ENCODE measurements around the gene TRIP10.

GRCh38 chr19:6772028-6772865, 32.8 kb downstream of the TRIP10 start, which contains the start of gene VAV1:
- TF ChIP-seq, protein P1, sequence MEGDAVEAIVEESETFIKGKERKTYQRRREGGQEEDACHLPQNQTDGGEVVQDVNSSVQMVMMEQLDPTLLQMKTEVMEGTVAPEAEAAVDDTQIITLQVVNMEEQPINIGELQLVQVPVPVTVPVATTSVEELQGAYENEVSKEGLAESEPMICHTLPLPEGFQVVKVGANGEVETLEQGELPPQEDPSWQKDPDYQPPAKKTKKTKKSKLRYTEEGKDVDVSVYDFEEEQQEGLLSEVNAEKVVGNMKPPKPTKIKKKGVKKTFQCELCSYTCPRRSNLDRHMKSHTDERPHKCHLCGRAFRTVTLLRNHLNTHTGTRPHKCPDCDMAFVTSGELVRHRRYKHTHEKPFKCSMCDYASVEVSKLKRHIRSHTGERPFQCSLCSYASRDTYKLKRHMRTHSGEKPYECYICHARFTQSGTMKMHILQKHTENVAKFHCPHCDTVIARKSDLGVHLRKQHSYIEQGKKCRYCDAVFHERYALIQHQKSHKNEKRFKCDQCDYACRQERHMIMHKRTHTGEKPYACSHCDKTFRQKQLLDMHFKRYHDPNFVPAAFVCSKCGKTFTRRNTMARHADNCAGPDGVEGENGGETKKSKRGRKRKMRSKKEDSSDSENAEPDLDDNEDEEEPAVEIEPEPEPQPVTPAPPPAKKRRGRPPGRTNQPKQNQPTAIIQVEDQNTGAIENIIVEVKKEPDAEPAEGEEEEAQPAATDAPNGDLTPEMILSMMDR (IDR thresholded peaks at IDR 0.05; ENCODE audit: control extremely low read depth in 1 of 3, insufficient read depth in 1 of 3, low read depth in 1 of 3, low read length in 3 of 3): peak; percentile 24 to 62 (median 59)
- TF ChIP-seq NRF1 (IDR thresholded peaks at IDR 0.05; ENCODE audit: low read depth, low read length): no peak
- TF ChIP-seq EP300 (IDR thresholded peaks at IDR 0.05; ENCODE audit: borderline replicate concordance in 1 of 2, low read depth in 2 of 2, low read length in 2 of 2): no peak
- no peak for TF ChIP-seq NANOG (IDR thresholded peaks at IDR 0.05; ENCODE audit: insufficient read depth, low read depth, low read length, poor library complexity, severe bottlenecking)
- TF ChIP-seq GTF2F1 (IDR thresholded peaks at IDR 0.05; ENCODE audit: borderline replicate concordance, low read depth, low read length): no peak
- TF ChIP-seq POLR2A (IDR thresholded peaks at IDR 0.05; ENCODE audit: control extremely low read depth in 1 of 2, low read depth in 2 of 2, low read length in 2 of 2): no peak
- no peak for TF ChIP-seq BCL11A (IDR thresholded peaks at IDR 0.05; ENCODE audit: low read depth in 2 of 2, low read length in 2 of 2)
- no peak for TF ChIP-seq CREB1 (IDR thresholded peaks at IDR 0.05)
- TF ChIP-seq RBBP5 (IDR thresholded peaks at IDR 0.05; ENCODE audit: borderline replicate concordance, low read depth, low read length): no peak
